Embryonic facial prominence (tissue), 1 donor: Measurements from ENCODE around the gene TMEM260.
"Not testable (repeated sequence)": the region's sequence is repeated elsewhere in the genome, so short reads cannot be mapped to it uniquely, and the experiment has no call there.

ENCODE experiments used
- DNase-seq: peaks from one replicate; pipeline ENCODE4 v3.0.0-alpha.2; 2016; ENCODE audit errors: extremely low spot score

Gene TMEM260

DNA sequence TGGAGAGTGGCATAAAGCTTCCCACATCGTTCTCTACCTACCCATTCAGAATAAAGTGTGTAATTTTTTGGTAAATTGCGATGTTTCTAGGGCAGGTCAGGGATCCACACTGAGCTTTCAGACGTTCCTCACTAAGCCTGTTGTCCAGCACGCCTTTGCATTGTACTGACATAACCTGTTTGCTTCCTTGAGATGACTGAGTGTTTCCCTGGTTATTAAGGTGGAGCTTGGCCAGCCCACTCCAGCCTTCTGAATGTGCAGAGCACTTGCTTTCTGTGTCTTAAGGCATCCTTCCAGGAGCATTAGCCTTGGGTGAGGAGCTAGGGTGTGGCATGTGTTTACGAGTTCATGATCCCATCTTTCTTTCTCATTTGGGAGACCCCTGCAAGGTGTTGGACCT is 96.4 kb downstream of the TMEM260 start:
- no peak for DNase-seq

GRCh38 chr14:56678838-56679237 is 99.2 kb downstream of the TMEM260 start:
- no peak for DNase-seq

DNA sequence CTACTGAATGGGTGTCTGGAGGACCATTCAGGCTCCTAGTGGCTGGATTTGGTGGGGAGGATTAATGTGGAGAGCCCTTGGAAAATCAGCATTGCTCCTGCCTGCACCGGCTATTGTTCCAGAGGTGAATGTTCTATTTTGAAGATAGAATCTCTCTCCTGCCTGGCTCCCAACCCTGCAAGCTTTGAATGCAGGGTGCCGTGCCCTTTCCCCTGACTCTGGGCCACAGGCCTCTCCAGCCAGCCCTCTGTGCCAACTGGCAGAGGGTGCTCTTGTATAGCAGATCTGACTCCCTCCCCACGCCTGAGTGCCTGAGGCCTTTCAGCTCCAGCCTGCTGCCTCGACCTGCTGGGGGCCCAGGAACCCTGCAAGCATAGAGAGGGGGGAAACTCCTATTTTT is 106.8 kb downstream of the TMEM260 start:
- no peak for DNase-seq

DNA sequence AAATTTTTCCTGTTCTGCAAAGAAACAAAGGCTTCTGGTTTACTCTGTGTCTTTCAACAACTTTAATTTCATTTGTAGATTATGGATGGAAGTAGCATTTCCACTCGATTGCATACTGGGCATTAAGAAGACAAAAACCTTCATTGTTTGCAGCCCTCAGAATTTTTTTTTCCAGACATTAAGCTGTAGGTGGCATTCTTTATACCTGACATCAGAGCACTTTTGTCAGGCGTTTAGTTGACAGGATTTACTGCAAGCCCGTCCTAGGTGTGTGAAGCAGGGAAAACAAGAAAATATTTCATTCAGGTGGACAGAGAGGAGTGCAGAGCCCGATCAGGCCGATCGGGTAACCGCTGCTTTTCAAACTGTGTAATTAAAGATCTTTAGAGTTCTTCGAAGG is 107.5 kb downstream of the TMEM260 start:
- no peak for DNase-seq

DNA sequence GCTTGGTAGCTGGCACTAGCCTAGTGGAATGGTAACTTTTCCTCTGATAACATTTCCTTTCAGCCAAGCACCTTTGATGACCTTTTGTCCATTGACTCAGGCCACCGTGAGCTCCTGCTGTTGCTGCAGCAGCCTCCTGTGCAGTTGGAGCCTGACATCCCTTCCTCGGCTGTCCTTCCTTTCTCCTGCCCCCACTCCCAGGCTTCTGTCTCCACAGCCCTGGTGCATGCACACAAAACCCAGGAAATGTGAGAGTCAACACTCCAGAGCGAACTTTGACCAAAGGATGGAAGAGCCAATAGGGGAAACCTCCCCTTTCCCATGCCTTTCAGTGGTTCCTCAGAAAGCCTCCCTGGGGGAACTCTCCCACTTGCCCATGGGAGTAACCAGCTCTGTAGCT is 115.0 kb downstream of the TMEM260 start:
- no peak for DNase-seq

DNA sequence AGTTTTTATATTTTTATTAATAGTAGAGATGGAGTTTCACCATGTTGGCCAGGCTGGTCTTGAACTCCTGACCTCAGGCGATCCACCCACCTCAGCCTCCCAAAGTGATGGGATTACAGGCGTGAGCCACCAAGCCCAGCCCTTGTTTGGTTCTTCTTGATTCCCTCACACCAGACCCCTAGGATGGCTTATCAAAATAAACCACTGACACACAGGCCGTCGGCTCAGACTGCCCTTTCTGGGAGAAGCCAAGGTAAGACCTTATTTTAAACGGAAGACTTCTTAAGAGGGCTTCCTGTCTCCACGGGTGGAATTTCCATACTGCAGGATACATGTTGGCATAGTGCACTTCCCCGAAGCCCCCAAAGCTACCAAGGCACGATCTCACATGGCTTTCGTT is 115.6 kb downstream of the TMEM260 start:
- DNase-seq, result not testable (repeated sequence)
